Measurements from ENCODE around the gene TOMM7. TPM values are rescaled to one million over a fixed set of nuclear protein-coding genes. Genes with fewer than 3 reads are reported as not detected.
A peak's percentile ranks its signal among the peaks of the same experiment; 100 is the strongest.

Gene TOMM7
- total and polyA plus RNA-seq, 10 of the 15 experiments (the other 5 are each of a cell fraction or from before 2014, with no cell fraction given), result 151 to 1,497 (median 322) TPM

DNA sequence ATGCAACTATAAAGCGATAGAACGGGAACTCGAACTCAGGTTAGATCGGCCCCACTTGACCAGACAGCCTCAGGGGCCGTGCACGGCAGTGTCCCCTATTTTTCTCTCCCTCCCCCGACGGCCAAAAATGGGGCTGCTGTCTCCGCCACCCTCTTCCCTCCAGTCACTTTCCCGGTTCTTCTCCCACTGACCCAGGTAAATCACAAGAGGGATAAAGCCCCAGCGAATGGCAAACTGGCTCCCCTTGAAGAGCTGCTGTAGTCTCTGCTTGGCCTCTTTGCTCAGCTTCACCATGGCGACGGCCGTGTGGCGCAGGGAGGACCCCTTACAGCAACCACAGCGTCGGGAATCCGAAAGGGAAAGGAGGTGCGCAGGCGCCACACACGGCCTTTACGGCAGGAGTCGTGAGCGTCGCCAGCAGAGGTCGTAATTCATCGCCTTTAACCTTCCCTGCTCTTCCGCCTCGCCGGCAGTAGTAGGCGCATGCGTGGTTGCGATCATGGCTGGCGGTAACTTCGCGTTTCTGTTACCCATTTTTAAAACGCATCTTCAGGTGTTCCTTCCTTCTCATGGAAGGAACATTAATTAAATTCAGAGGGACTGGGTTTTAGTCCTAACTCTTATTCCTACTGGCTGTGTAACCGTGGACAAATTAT is at the start of gene TOMM7 (continued):
- TF ChIP-seq FOXK2 (IDR thresholded peaks at IDR 0.05) (no peak), ZNF687 (IDR thresholded peaks at IDR 0.05) (peak; percentile 64; the same call in 1 of the 2 replicates), ZZZ3 (IDR thresholded peaks at IDR 0.05; ENCODE audit: control insufficient read depth, insufficient read length, low read depth) (no peak), KDM1A (IDR thresholded peaks at IDR 0.05; ENCODE audit: borderline replicate concordance) (no peak), IKZF1 (conservative IDR thresholded peaks at IDR 0.05) (peak; percentile 90)
- TF ChIP-seq, protein P1, sequence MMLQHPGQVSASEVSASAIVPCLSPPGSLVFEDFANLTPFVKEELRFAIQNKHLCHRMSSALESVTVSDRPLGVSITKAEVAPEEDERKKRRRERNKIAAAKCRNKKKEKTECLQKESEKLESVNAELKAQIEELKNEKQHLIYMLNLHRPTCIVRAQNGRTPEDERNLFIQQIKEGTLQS (IDR thresholded peaks at IDR 0.05; ENCODE audit: borderline replicate concordance, extremely low read depth, low read depth, low read length), result peak; percentile 95; the same call in 1 of the 2 replicates
